Spleen (tissue), 11 donors: ENCODE results near the gene FAM210A. TPM values are rescaled to one million over a fixed set of nuclear protein-coding genes. Genes with fewer than 3 reads are reported as not detected.

Experiments
- DNase-seq: peaks from one replicate; pipeline ENCODE4 v3.0.0-alpha.2; 2020
- H3K27ac ChIP-seq, 8 donors: fragments of 200-600 bp; sonication (generic) in 7 of 8; 1 replicate in 4 of 8; 2 replicates in 4 of 8; pipeline versions ENCODE4 v1.5.0 to v1.8.0; 2016 to 2021; ENCODE audit warnings: inconsistent platforms in 4 of 8, mild to moderate bottlenecking in 4 of 8, moderate library complexity in 1 of 8
- H3K27me3 ChIP-seq, 7 donors: fragments of 200-600 bp; sonication (generic) in 6 of 7; replicated peaks in 1 of 7; 1 replicate in 4 of 7; 2 replicates in 3 of 7; pipeline versions ENCODE4 v1.5.0 to v1.8.0; 2016 to 2021; ENCODE audit warnings: inconsistent platforms in 3 of 7, mild to moderate bottlenecking in 1 of 7
- H3K36me3 ChIP-seq, 6 donors: fragments of 200-600 bp; sonication (generic) in 5 of 6; 1 replicate in 4 of 6; 2 replicates in 2 of 6; pipeline versions ENCODE4 v1.5.0 to v1.8.0; 2016 to 2021; ENCODE audit warnings: inconsistent platforms in 2 of 6
- H3K4me1 ChIP-seq, 6 donors: fragments of 200-600 bp; sonication (generic) in 5 of 6; 1 replicate in 3 of 6; 2 replicates in 3 of 6; pipeline versions ENCODE4 v1.5.0 to v1.8.0; 2016 to 2021; ENCODE audit warnings: inconsistent platforms in 3 of 6
- H3K4me3 ChIP-seq, 8 donors: fragments of 200-600 bp; sonication (generic) in 7 of 8; 1 replicate in 4 of 8; 2 replicates in 4 of 8; pipeline versions ENCODE4 v1.5.0 to v1.8.0; 2016 to 2021; ENCODE audit warnings: inconsistent platforms in 4 of 8, mild to moderate bottlenecking in 4 of 8, moderate library complexity in 2 of 8
- H3K9me3 ChIP-seq, 8 donors: fragments of 200-600 bp; sonication (generic) in 7 of 8; 1 replicate in 4 of 8; 2 replicates in 4 of 8; pipeline versions ENCODE4 v1.5.0 to v1.8.0; 2016 to 2021; ENCODE audit warnings: inconsistent platforms in 4 of 8
- POLR2A ChIP-seq, 3 donors: fragments of 450-650 bp; IDR thresholded peaks; one replicate each; pipeline ENCODE4 v1.5.1; 2017; ENCODE audit warnings: antibody characterized with exemption in 3 of 3, mild to moderate bottlenecking in 1 of 3
- POLR2AphosphoS5 ChIP-seq, 3 donors: sonication (generic); formaldehyde crosslinking; IDR thresholded peaks; one replicate each; pipeline ENCODE4 v1.5.1; 2017; ENCODE audit warnings: antibody characterized with exemption in 3 of 3
- WGBS, 5 donors: extraction: QIAGEN DNeasy Blood & Tissue Kit in 3 of 5; methylation state at CpG; one replicate each; pipeline versions ENCODE4 v1.1.5 to v1.1.7; 2013 to 2018; 5-methylcytosine and 5-hydroxymethylcytosine counted together
- intact Hi-C: fragments of 100-400 bp; cut with DNase I; formaldehyde crosslinking; loops from one replicate; pipeline ENCODE4 v1.15.0; 2023; ENCODE audit warnings: low total_unique reads
- polyA plus RNA-seq, 3 donors: library from polyadenylated mRNA; stranded (reverse); fragments of 200-250 nt; gene quantifications; one replicate each; pipeline ENCODE4 v1.2.1, GENCODE V29; 2013
- small RNA-seq, 4 donors: library from RNA; depleted of rRNA; stranded (forward); fragments of <200 nt; gene quantifications; one replicate each; pipeline ENCODE3, GENCODE V24; 2016
- total RNA-seq, 7 donors: library from RNA; depleted of rRNA in 3 of 7; stranded (reverse); fragments of >200 nt in 3 of 7; fragmentation: NEBNext Ultra II Directional in 4 of 7; extraction: Animal tissue kit (Norgen Biotek cat#: 25700) in 4 of 7; gene quantifications; one replicate each; pipeline versions ENCODE4 v1.1.0 to v1.2.1, GENCODE V29; 2016 to 2021
- TF ChIP-seq, protein P1 (sequence below), 11 experiments: fragments of 200-600 bp in 7 of 11; fragments of 450-650 bp in 4 of 11; sonication (generic) in 4 of 11; IDR thresholded peaks in 8 of 11; conservative IDR thresholded peaks in 3 of 11; 1 replicate in 7 of 11; 2 replicates in 4 of 11; pipeline versions ENCODE4 v1.4.0 to v1.8.0; 2016 to 2021; ENCODE audit warnings: antibody characterized with exemption in 11 of 11, inconsistent platforms in 4 of 11, mild to moderate bottlenecking in 1 of 11
- donor health status: healthy with polysubstance abuse.
- donor health status: DM: no; HTN: no; CAD: no; lungs with moderate emphysema.
- donor health status: DM: no; HTN: no; CAD: no.
- donor health status: Bipolar disorder and iron deficiency.
- donor health status: healthy.
- donor health status: DM: no; HTN: no; CAD: no.
- donor health status: DM: yes; HTN: yes; CAD: no.

Gene FAM210A
- total and polyA plus RNA-seq, 10 donors, result 2.7 to 16.2 (median 8.7) TPM

DNA sequence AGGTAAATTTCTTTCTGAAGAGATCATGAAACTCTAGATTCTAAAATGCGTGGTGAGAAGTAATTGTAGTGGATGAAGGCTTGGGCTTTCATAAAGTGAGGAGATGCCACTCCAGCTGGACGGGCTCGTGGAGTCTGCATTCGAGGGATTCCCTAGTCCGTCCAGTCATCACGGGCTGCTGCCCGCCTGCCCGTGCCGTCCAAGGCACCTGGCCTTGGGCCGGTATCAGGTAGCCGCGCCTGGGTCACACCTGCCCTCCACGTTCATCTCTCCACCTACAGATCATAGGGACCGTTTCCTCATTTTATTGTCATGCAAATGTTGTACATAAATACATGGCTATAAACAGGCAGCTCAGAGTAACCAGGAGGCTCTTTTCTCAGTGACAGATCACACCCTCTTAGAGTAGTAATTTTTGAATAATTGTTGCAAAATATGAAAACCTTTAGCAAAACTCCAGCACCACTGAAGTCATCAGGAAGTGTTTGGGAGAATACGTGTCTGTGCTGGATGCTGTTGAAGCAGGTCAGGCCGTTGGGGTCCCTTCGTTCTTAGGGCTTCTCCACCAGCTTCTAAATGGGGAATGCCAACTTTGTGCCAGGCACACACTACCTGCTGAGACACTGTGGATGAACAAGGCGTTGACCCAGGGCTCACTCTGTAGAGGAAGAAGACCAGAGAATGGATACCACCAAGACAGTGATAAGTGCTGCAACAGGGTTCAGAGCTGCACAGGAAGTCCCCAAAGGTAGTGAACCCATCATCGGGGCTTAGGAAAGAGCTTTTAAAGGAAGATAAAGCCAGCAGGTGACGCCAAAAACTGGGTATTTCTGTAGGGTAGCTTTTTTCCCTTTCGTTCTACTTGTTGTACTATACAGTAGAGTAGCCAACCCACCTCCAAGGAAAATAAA, 112.5 kb downstream of the FAM210A start:
- TF ChIP-seq POLR2A (IDR thresholded peaks at IDR 0.05), result no peak
- TF ChIP-seq, protein P1, sequence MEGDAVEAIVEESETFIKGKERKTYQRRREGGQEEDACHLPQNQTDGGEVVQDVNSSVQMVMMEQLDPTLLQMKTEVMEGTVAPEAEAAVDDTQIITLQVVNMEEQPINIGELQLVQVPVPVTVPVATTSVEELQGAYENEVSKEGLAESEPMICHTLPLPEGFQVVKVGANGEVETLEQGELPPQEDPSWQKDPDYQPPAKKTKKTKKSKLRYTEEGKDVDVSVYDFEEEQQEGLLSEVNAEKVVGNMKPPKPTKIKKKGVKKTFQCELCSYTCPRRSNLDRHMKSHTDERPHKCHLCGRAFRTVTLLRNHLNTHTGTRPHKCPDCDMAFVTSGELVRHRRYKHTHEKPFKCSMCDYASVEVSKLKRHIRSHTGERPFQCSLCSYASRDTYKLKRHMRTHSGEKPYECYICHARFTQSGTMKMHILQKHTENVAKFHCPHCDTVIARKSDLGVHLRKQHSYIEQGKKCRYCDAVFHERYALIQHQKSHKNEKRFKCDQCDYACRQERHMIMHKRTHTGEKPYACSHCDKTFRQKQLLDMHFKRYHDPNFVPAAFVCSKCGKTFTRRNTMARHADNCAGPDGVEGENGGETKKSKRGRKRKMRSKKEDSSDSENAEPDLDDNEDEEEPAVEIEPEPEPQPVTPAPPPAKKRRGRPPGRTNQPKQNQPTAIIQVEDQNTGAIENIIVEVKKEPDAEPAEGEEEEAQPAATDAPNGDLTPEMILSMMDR (IDR thresholded peaks at IDR 0.05 in 8 of 11, conservative IDR thresholded peaks at IDR 0.05 in 3 of 11), result no peak
- TF ChIP-seq POLR2AphosphoS5 (IDR thresholded peaks at IDR 0.05), result peak in 2 of 3 donors; percentile 39
- WGBS, 5 donors, result 50 to 74% (median 64%) methylated on average over 21 of the region's 21 CpGs
- Histone ChIP-seq H3K27ac (peak overlapping the region in 5 of 8 donors; percentile 44 to 77 (median 62)), H3K27me3 (peaks cover 0 to 11% (median 0%) of the 10 kb centered on the region in 7 donors), H3K4me1 (peaks cover 30 to 86% (median 77%) of the 10 kb centered on the region in 6 donors), H3K36me3 (no peaks in the 10 kb centered on the region), H3K4me3 (peak overlapping the region in 1 of 8 donors; percentile 4), H3K9me3 (no peaks in the 10 kb centered on the region)
- intact Hi-C loops, result no loop called here
- peak; percentile 79 for DNase-seq

Small RNAs within 50 kb of the gene (small RNA-seq; reads per million reads assigned to genes)
- gene AP001525.1 (0 reads per million in 4 donors), gene RN7SL362P (0 reads per million in 4 donors)

Other genes starting within 250 kb of the FAM210A start
- gene RNMT, start 115 bp upstream of the FAM210A start, total RNA-seq, result 10 to 100 TPM; 17.5 to 33.3 (median 28.0) TPM
- gene RNMT, start 115 bp upstream of the FAM210A start, polyA plus RNA-seq, result 10 to 100 TPM; 11.4 to 15.0 (median 13.1) TPM
- not detected for gene MC5R, start 97.6 kb upstream of the FAM210A start, total RNA-seq
- under 1 TPM in 1 of 3 donors, not detected in 2; 0.07 TPM for gene MC5R, start 97.6 kb upstream of the FAM210A start, polyA plus RNA-seq
- not detected for gene MC2R, start 189.0 kb upstream of the FAM210A start, total RNA-seq
- gene MC2R, start 189.0 kb upstream of the FAM210A start, polyA plus RNA-seq, result not detected